T-cell (primary cell): Measurements from ENCODE around the gene BMPR2. TPM values are rescaled to one million over a fixed set of nuclear protein-coding genes. Genes with fewer than 3 reads are reported as not detected.

Experiments
- ATAC-seq, 4 experiments: fragments of 200-7000 bp in 3 of 4; fragments of 150-1000 bp in 1 of 4; cut with Tn5 transposase; replicated peaks in 1 of 4; 1 replicate in 3 of 4; 2 replicates in 1 of 4; pipeline ENCODE4 v1.10.0; 2021; ENCODE audit warnings: moderate library complexity in 3 of 4, mild to moderate bottlenecking in 2 of 4, moderate number of reproducible peaks in 1 of 4
- CTCF ChIA-PET, 2 donors: fragments of 300-600 bp; sonication (Branson Sonifier 250); formaldehyde crosslinking; loops; one replicate each; lab custom pipeline; 2022; ENCODE audit warnings: antibody characterized with exemption in 2 of 2; lab: Charles Lee
- POLR2A ChIA-PET, 2 donors: fragments of 300-600 bp; sonication (Branson Sonifier 250); formaldehyde crosslinking; loops; one replicate each; lab custom pipeline; 2022; ENCODE audit warnings: antibody characterized with exemption in 2 of 2; lab: Charles Lee
- DNase-seq, 35 experiments: peaks; one replicate each; pipeline versions ENCODE4 v3.0.0 to v3.0.0-alpha.2; 2013 to 2023
- H3K27ac ChIP-seq: one replicate; pipeline ENCODE4 v1.5.1; 2013; ENCODE audit warnings: low read length
- H3K27me3 ChIP-seq, 2 experiments: replicated peaks in 1 of 2; 1 replicate in 1 of 2; 2 replicates in 1 of 2; pipeline versions ENCODE4 v1.6.1 to v1.7.0; 2013; ENCODE audit warnings: low read length in 1 of 2, mixed read lengths in 1 of 2; ENCODE audit not compliant: control insufficient read depth in 2 of 2, insufficient read depth in 2 of 2; ENCODE audit errors: extremely low read depth in 1 of 2
- H3K36me3 ChIP-seq, 2 donors: 1 replicate in 1 of 2; 2 replicates in 1 of 2; pipeline versions ENCODE4 v1.6.1 to v1.7.0; 2013; ENCODE audit warnings: low read length in 1 of 2; ENCODE audit not compliant: control insufficient read depth in 2 of 2, insufficient read depth in 1 of 2; ENCODE audit errors: extremely low read depth in 1 of 2
- H3K4me1 ChIP-seq, 2 experiments: 1 replicate in 1 of 2; 2 replicates in 1 of 2; pipeline versions ENCODE4 v1.6.1 to v1.7.0; 2013; ENCODE audit warnings: low read length in 2 of 2, mixed read lengths in 1 of 2; ENCODE audit not compliant: insufficient read depth in 2 of 2, control insufficient read depth in 1 of 2; ENCODE audit errors: extremely low read depth in 1 of 2
- H3K4me3 ChIP-seq, 2 donors: 1 replicate in 1 of 2; 2 replicates in 1 of 2; pipeline versions ENCODE4 v1.5.1 to v1.7.0; 2013; ENCODE audit warnings: mild to moderate bottlenecking in 2 of 2, low read length in 1 of 2, moderate library complexity in 1 of 2; ENCODE audit not compliant: control insufficient read depth in 1 of 2; ENCODE audit errors: extremely low read depth in 1 of 2
- H3K9me3 ChIP-seq: 2 replicates; pipeline ENCODE4 v1.7.0; 2013
- H3K27ac Mint-ChIP-seq, 2 donors: one replicate each; pipeline ENCODE4 v1.8.0; 2020 to 2021; ENCODE audit warnings: mild to moderate bottlenecking in 2 of 2, mixed read lengths in 2 of 2
- H3K27me3 Mint-ChIP-seq, 2 donors: one replicate each; pipeline ENCODE4 v1.8.0; 2021 to 2022; ENCODE audit warnings: mixed read lengths in 2 of 2
- H3K36me3 Mint-ChIP-seq: one replicate; pipeline ENCODE4 v1.8.0; 2021; ENCODE audit warnings: mixed read lengths
- H3K4me1 Mint-ChIP-seq, 3 donors: one replicate each; pipeline ENCODE4 v1.8.0; 2020 to 2022; ENCODE audit warnings: mixed read lengths in 3 of 3, mild to moderate bottlenecking in 1 of 3
- H3K4me3 Mint-ChIP-seq, 3 donors: one replicate each; pipeline ENCODE4 v1.8.0; 2020 to 2022; ENCODE audit warnings: mild to moderate bottlenecking in 3 of 3, mixed read lengths in 3 of 3, moderate library complexity in 3 of 3
- H3K9me3 Mint-ChIP-seq, 3 donors: one replicate each; pipeline ENCODE4 v1.8.0; 2020 to 2022; ENCODE audit warnings: mixed read lengths in 3 of 3
- WGBS: methylation state at CpG from one replicate; pipeline ENCODE4 v1.1.5; 2013; ENCODE audit warnings: missing lambda C conversion rate; ENCODE audit not compliant: insufficient coverage; 5-methylcytosine and 5-hydroxymethylcytosine counted together
- total RNA-seq, 35 experiments: library from RNA in 6 of 35; stranded (reverse) in 6 of 35; fragments of 120-200 nt in 1 of 35; gene quantifications; one replicate each; pipeline versions ENCODE4 v1.2.1 to v1.2.4 and lab custom pipeline; 2013 to 2026

BMPR2 gene
- total RNA-seq, 5 donors from 2014 or later (not counting 1 experiment from before 2014, with no cell fraction given) = 15.1 to 20.9 (median 17.1) TPM

DNA sequence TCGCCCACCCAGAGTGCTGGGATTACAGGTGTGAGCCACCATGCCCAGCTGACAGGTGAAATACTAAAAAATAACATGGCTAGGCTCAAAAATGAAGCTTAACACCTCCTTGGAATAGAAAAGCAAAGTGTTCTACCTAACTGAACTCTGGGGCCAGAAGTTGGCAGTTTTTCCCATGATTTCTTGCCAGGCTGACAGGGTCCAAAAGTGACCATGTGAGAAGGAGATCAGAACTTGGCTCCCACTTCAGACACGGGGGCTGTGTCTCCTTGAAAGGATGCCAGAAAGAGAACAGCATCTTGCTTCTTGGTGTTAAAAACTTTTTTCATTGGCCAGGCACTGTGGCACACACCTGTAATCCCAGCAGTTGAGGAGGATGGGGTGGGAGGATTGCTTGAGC is 47.0 kb downstream of the BMPR2 start:
- no peak overlapping the region for H3K27ac ChIP-seq
- H3K27ac Mint-ChIP-seq = no peak overlapping the region
- WGBS = 56% methylated on average over 1 of the region's 2 CpGs
- no peaks in the 10 kb centered on the region for H3K4me1 ChIP-seq
- peaks cover 8 to 17% (median 15%) of the 10 kb centered on the region in 3 donors for H3K4me1 Mint-ChIP-seq
- no peaks in the 10 kb centered on the region for H3K27me3 ChIP-seq
- DNase-seq = no peak
- H3K36me3 ChIP-seq = peaks cover 0 to 4% of the 10 kb centered on the region in 2 donors
- no peak overlapping the region for H3K4me3 Mint-ChIP-seq
- no peak overlapping the region for H3K4me3 ChIP-seq
- no peak for ATAC-seq
- peaks cover 12% of the 10 kb centered on the region for H3K36me3 Mint-ChIP-seq
- no peaks in the 10 kb centered on the region for H3K9me3 Mint-ChIP-seq
- CTCF ChIA-PET = interaction anchor here in 1 of 2 donors (0.6 kb wide), 1 partner anchor 19 kb away, joined by 3 read pairs; no protein-coding TSS in a partner anchor
- POLR2A ChIA-PET = no interaction called here
- H3K27me3 Mint-ChIP-seq = no peaks in the 10 kb centered on the region
- no peaks in the 10 kb centered on the region for H3K9me3 ChIP-seq

DNA sequence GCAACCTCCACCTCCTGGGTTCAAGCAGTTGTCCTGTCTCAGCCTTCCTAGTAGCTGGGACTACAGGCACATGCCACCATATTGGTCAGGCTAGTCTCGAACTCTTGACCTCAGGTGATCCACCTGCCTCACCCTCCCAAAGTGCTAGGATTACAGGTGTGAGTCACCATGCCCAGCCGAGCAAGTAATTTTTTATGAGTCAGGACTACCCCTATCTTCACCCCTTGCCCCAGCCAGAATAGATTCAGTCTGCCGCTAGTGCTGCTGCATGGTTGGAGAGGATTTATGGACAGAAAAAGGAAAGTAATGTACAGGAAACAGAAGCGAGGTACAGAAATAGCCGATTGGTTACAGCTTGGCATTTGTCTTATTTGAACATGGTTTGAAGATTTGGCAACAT is 48.9 kb downstream of the BMPR2 start:
- CTCF ChIA-PET = no interaction called here
- H3K4me3 Mint-ChIP-seq = no peak overlapping the region

DNA sequence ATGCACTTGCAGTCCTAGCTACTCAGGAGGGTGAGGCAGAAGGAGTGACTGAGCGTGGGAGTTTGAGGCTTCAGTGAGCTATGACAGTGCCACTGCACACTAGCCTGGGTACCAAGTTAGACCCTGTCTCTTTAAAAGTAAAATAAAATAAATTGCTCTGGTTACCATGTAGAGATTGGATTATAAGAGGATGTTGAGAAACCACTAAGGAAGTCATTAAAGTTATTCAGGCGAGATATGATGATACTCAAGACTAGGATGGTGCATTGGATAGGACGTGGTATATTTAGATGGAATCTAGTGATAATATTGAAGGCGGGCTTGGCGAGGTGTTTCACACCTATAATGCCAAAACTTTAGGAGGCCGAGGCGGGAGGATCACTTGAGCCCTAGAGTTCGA is 50.6 kb downstream of the BMPR2 start:
- H3K4me3 Mint-ChIP-seq = no peak overlapping the region
- CTCF ChIA-PET = no interaction called here

More for the DNA sequence above, 48.9 kb downstream of the BMPR2 start:
- Mint-ChIP-seq H3K36me3 (peaks cover 27% of the 10 kb centered on the region), H3K4me1 (peaks cover 11 to 18% (median 15%) of the 10 kb centered on the region in 3 donors), H3K27me3 (no peaks in the 10 kb centered on the region), H3K27ac (no peak overlapping the region), H3K9me3 (peaks cover 5 to 10% (median 5%) of the 10 kb centered on the region in 3 donors)
- DNase-seq (no peak), ATAC-seq (no peak)
- Histone ChIP-seq H3K27ac (no peak overlapping the region), H3K4me1 (no peaks in the 10 kb centered on the region), H3K9me3 (no peaks in the 10 kb centered on the region), H3K4me3 (no peak overlapping the region), H3K27me3 (no peaks in the 10 kb centered on the region), H3K36me3 (peaks cover 0 to 4% of the 10 kb centered on the region in 2 donors)
- POLR2A ChIA-PET = no interaction called here
- WGBS = 98% methylated on average over 3 of the region's 5 CpGs

DNA sequence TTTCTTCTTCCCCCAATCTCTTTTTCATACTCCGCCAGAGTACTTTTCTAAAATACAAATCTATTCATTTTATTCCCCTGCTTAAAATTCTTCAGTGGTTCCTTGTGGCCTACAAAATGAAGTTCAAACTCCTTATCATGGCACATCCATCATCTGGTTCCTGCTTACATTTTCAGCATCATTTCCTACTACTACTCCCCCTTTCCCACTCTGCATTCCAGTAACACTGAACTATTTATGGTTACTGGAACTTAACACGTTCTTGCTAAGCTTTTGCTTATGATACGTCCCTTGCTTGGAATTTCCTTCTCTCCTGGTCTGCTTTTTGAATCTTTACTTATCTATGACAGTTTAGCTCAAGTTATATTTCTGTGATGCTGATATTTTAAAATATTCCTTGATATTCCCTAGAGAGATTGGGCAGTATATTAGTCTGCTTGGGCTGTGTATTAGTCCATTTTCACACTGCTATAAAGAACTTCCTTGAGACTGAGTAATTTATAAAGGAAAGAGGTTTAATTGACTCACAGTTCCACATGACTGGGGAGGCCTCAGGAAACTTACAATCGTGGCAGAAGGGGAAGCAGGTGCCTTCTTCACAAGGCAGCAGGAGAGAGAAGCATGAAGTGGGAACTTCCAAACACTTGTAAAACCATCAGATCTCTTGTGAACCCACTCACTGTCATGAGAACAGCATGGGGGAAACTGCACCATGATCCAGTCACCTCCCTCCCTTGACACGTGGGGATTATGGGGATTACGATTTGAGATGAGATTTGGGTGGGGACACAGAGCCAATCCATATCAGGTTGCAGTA is 53.2 kb downstream of the BMPR2 start:
- H3K4me3 ChIP-seq = no peak overlapping the region
- ChIA-PET CTCF (no interaction called here), POLR2A (no interaction called here)
- no peak overlapping the region for H3K27ac Mint-ChIP-seq
- no peak overlapping the region for H3K4me3 Mint-ChIP-seq
- WGBS = 95% methylated on average over 2 of the region's 6 CpGs
- H3K4me1 ChIP-seq = no peaks in the 10 kb centered on the region
- no peaks in the 10 kb centered on the region for H3K9me3 ChIP-seq
- H3K36me3 ChIP-seq = no peaks in the 10 kb centered on the region
- peaks cover 27% of the 10 kb centered on the region for H3K36me3 Mint-ChIP-seq
- no peak for DNase-seq
- H3K27me3 Mint-ChIP-seq = no peaks in the 10 kb centered on the region
- H3K9me3 Mint-ChIP-seq = peaks cover 5 to 10% (median 5%) of the 10 kb centered on the region in 3 donors
- no peak for ATAC-seq
- no peaks in the 10 kb centered on the region for H3K27me3 ChIP-seq
- peaks cover 13 to 23% (median 18%) of the 10 kb centered on the region in 3 donors for H3K4me1 Mint-ChIP-seq
- H3K27ac ChIP-seq = no peak overlapping the region

More for the DNA sequence above, 50.6 kb downstream of the BMPR2 start:
- H3K9me3 Mint-ChIP-seq = peaks cover 5 to 10% (median 5%) of the 10 kb centered on the region in 3 donors
- POLR2A ChIA-PET = interaction anchor here in 1 of 2 donors (0.6 kb wide), 1 partner anchor 48 kb away, joined by 8 read pairs; no protein-coding TSS in a partner anchor
- no peak for ATAC-seq
- H3K9me3 ChIP-seq = no peaks in the 10 kb centered on the region
- no peaks in the 10 kb centered on the region for H3K4me1 ChIP-seq
- DNase-seq = no peak
- 60% methylated on average over 2 of the region's 8 CpGs for WGBS
- H3K27ac ChIP-seq = no peak overlapping the region
- no peak overlapping the region for H3K4me3 ChIP-seq
- no peak overlapping the region for H3K27ac Mint-ChIP-seq
- peaks cover 13 to 18% (median 15%) of the 10 kb centered on the region in 3 donors for H3K4me1 Mint-ChIP-seq
- H3K36me3 ChIP-seq = peaks cover 0 to 4% of the 10 kb centered on the region in 2 donors
- H3K36me3 Mint-ChIP-seq = peaks cover 27% of the 10 kb centered on the region
- H3K27me3 Mint-ChIP-seq = no peaks in the 10 kb centered on the region
- no peaks in the 10 kb centered on the region for H3K27me3 ChIP-seq

DNA sequence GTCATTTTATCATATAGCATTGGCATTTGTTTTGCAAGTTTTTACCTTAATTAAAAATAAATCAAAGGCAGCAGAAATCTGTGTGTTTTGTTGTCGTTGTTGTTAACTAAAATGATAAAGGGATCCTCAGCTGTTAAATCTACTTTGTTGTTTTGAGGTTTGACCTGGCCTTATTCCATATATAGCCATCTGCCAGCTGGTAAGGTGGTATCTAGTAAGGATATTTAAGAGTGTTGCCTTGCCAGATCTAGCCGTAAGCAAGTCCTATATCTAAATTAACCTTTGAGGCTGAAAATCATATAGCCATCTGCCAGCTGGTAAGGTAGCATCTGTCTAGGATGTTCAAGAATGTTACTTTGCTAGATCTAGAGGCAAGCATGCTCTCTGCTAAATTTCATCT is 56.6 kb downstream of the BMPR2 start:
- ChIA-PET POLR2A (no interaction called here), CTCF (no interaction called here)
- Mint-ChIP-seq H3K4me1 (peaks cover 2 to 16% (median 4%) of the 10 kb centered on the region in 3 donors), H3K27ac (no peak overlapping the region), H3K9me3 (peaks cover 5 to 10% (median 5%) of the 10 kb centered on the region in 3 donors), H3K27me3 (no peaks in the 10 kb centered on the region), H3K4me3 (no peak overlapping the region), H3K36me3 (peaks cover 18% of the 10 kb centered on the region)
- H3K4me3 ChIP-seq = no peak overlapping the region
- no CpG with 5 or more reads among the region's 2 CpGs for WGBS
- H3K27me3 ChIP-seq = no peaks in the 10 kb centered on the region
- DNase-seq (no peak), ATAC-seq (no peak)
- no peak overlapping the region for H3K27ac ChIP-seq
- no peaks in the 10 kb centered on the region for H3K36me3 ChIP-seq
- no peaks in the 10 kb centered on the region for H3K9me3 ChIP-seq
- H3K4me1 ChIP-seq = no peaks in the 10 kb centered on the region

DNA sequence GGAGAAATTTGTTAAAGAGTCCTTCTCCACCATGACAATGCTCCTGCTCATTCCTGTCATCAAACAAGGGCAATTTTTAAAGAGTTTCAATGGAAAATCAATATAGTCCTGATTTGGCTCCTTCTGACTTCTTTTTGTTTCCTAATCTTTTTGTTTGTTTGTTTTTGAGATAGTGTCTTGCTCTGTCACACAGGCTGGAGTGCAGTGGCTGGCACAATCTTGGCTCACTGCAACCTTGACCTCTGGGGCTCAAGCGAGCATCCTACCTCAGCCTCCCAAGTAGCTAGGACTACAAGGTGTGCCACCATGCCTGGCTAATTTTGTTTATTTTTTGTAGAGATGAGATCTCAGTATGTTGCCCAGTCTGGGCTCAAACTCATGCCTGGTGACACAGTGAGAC is 58.3 kb downstream of the BMPR2 start:
- ChIA-PET POLR2A (no interaction called here), CTCF (no interaction called here)
- Histone ChIP-seq H3K9me3 (no peaks in the 10 kb centered on the region), H3K27me3 (no peaks in the 10 kb centered on the region), H3K4me3 (no peak overlapping the region), H3K27ac (no peak overlapping the region), H3K4me1 (no peaks in the 10 kb centered on the region), H3K36me3 (no peaks in the 10 kb centered on the region)
- Mint-ChIP-seq H3K36me3 (peaks cover 2% of the 10 kb centered on the region), H3K27me3 (no peaks in the 10 kb centered on the region), H3K27ac (no peak overlapping the region), H3K4me1 (peaks cover under 1 to 8% (median 2%) of the 10 kb centered on the region in 3 donors), H3K9me3 (peaks cover 0 to 1% (median under 1%) of the 10 kb centered on the region in 3 donors), H3K4me3 (no peak overlapping the region)
- WGBS = no CpG with 5 or more reads among the region's 1 CpG
- no peak for ATAC-seq
- no peak for DNase-seq
